ENCODE measurements around the gene SMIM23. TPM values are rescaled to one million over a fixed set of nuclear protein-coding genes. Genes with fewer than 3 reads are reported as not detected.

Gene SMIM23
- total RNA-seq, 2 experiments from 2014 or later, result not detected

DNA sequence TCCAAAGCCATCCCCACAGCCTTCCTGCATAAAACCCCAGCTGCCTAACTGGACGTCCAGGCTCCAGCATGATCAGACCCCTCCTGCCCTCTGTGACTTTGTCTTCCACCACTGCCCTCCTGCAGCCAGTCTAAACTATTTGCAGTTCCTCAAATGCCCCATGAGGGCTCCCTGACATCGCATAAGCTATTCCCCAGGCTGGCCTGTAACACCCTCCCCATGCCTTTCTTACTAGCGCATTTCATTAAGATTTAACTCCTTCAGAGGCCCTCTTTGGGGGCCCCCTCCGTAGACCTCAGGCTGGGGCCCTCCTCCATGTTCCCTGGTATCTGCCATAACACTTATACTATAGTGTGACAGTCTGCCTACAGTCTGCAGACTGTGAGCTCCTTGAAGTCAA is 15.5 kb upstream of the SMIM23 start:
- CTCF ChIA-PET, result no interaction called here
- POLR2A ChIA-PET, result no interaction called here

DNA sequence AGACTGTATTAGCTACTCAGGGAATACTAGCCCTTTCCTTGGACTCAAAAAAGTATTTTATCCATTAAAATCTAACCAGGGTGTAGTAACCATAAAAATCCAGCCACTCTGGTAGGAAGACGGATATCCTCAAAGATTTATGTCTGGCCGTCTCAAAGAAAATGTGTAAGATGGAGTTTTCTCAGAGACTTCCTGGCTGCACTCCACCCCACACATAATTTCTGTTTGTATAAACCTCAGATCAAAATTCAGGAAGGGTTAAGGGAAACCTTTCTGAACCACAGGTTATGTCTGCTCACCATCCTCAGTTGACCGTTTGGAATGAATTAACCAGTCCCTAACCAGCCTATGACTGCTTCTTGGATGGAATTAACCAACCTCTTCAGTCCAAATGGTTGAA is 13.8 kb upstream of the SMIM23 start:
- CTCF ChIA-PET, result no interaction called here

GRCh38 chr5:171773106-171773505 is 12.5 kb upstream of the SMIM23 start:
- POLR2A ChIA-PET, result no interaction called here
- CTCF ChIA-PET, result no interaction called here

More for the DNA sequence above, 13.8 kb upstream of the SMIM23 start:
- POLR2A ChIA-PET, result no interaction called here

DNA sequence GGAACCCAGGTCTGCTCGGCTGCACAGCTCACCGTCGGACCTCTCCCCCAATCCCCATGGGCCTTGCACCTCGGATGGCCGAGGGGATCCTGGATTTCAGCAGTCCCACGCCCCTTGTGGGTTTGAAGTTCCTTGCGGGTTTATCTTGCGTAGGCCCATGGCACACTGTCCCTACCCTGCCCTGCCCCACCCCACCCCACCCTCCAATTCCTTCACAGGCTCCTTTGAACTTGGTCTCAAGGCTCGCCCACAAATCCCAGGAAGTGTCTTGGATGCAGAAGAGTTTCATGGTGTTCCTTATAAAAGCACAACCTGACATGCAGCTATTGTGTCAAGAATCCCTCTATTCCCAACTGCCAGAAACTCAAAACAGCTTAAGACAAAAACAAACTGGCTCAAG is 11.2 kb upstream of the SMIM23 start:
- POLR2A ChIA-PET, result no interaction called here
- CTCF ChIA-PET, result no interaction called here

DNA sequence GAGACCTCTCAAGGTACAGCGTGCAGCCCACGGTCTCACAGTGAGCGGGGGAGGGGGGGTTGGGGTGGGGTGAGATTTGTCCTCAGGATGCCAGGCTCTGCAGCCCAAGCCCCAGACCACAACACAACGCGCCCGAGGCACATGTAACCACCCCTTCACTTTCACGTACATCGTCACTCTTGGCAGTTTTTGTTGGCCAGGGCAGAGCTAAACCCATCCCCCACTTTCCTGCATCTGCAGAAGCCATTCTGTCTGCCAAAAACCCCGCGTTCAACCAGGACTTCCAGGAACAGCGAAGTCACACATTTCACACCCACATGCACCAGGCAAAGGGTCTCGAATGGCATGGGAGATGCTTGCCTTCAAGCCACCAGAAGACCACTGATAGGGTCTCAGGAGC is 9.4 kb upstream of the SMIM23 start:
- POLR2A ChIA-PET, result no interaction called here

GRCh38 chr5:171776770-171777759 is 8.6 kb upstream of the SMIM23 start:
- POLR2A ChIA-PET, result no interaction called here
- CTCF ChIA-PET, result no interaction called here

More for the DNA sequence above, 9.4 kb upstream of the SMIM23 start:
- CTCF ChIA-PET, result no interaction called here

DNA sequence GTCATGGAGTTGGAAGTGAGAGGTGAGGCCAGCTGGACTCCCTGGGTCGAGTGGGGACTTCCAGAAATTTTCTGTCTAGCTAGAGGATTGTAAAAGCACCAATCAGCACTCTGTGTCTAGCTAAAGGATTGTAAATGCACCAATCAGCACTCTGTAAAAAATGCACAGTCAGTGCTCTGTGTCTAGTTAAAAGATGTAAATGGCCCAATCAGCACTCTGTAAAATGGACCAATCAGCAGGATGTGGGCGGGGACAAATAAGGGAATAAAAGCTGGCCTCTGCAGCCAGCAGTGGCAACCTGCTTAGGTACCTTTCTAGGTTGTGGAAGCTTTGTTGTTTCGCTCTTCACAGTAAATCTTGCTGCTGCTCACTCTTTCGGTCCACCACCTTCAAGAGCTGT is 3.9 kb upstream of the SMIM23 start:
- ChIA-PET POLR2A (interaction anchor here (0.7 kb wide), 1 partner anchor 235 kb away, joined by 24 read pairs; no protein-coding TSS in a partner anchor), CTCF (interaction anchor here (0.6 kb wide), 1 partner anchor 14 kb away, joined by 3 read pairs; no protein-coding TSS in a partner anchor)

- ChIA-PET POLR2A (no interaction called here), CTCF (no interaction called here)
Measured at GRCh38 chr5:171782332-171782966, 3.2 kb upstream of the SMIM23 start.

- CTCF ChIA-PET, result no interaction called here
- POLR2A ChIA-PET, result no interaction called here
Measured at GRCh38 chr5:171783051-171783450, 2.6 kb upstream of the SMIM23 start.

DNA sequence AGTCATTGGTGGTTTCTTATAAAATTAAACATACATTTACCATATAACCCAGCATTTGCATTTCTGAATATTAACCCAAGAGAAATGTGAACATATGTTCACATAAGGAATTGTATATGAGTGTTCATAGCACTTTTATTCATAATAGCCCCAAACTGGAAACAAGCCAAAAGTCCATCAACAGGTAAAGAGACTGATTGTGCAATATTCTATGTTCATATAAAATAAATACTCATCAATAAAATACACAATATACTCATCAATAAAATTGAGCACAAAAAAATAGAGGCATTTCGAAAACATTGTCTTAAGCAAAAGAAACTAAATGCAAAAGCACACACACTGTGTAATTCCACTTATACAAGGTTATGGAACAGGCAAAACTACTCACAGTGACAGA is 3.7 kb downstream of the SMIM23 start:
- POLR2A ChIA-PET, result no interaction called here
- CTCF ChIA-PET, result no interaction called here

DNA sequence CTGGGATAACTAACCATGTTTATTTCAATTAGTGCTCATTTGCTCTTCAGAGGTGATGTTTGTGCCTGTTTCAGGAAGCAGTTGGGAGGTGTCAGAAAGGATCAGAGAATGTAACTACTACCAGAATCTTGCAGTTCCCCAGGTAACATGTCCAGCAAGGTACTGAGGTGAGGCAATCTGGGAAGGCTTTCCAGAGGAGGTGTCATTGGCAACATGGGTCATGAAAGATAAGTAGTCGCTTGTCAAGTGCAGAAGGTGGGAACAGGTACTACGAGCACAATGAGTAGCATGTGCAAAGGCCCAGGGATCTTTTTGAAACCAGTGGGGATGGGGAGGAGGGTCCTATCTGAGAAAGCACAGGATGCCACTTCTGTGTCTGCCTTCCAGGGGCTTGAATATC is 4.8 kb downstream of the SMIM23 start:
- ChIA-PET CTCF (no interaction called here), POLR2A (no interaction called here)

DNA sequence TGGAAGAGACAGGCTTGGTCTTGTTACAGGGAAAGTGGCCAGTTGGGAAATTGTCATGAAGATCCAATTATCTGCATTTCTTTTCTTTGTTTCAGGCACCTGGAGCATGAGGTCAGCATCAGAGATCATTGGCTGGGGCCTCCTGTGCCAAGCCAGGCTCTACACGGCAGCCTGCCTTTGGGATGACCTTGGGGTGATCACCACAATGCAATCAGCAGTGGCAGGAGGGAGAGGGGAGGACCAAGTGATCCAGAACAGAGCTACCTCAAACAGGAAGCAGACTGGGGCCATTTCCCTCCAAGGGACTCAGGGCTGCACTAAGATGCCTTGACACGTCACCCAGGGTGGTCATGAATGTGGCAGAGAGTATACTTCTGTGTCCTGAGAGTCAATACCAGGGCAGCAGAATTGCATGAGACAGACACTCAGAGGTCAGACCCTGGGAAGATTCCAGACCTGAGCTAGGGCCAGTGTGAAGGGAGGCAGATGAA is 8.9 kb downstream of the SMIM23 start:
- ChIA-PET CTCF (no interaction called here), POLR2A (no interaction called here)

DNA sequence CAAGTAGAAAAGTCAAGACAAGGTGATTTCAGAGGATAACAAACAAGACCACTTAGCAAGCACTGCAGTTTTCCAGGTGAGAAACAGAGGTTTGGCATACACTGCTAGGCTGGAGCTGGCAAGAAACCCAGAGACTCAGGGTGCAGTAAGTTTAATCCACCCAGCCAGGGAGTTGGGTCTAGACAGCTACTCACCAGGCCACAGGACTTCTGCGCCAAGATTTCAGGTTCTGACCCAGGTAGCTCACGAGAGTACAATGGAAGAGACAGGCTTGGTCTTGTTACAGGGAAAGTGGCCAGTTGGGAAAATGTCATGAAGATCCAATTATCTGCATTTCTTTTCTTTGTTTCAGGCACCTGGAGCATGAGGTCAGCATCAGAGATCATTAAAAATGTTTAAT is 9.8 kb downstream of the SMIM23 start:
- ChIA-PET CTCF (no interaction called here), POLR2A (no interaction called here)

DNA sequence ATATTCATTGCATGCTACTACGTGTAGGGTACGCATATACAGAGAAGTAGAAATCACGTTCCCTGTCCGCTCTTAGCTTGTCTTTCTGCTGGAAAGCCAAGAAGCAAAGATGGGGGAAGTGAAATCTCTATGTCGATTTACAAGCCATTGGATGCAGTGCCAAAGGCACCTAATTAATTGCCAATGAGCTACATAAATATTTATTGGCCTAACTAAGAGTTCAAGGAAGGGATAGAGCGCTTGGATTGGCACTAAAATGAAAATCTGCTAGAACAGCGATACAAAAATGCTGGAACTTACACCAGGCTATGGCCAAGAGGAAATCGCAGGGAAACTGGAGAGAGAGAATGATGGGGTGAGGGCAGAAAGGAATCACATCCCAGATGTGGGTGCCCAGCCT is 10.8 kb downstream of the SMIM23 start:
- ChIA-PET CTCF (no interaction called here), POLR2A (no interaction called here)

DNA sequence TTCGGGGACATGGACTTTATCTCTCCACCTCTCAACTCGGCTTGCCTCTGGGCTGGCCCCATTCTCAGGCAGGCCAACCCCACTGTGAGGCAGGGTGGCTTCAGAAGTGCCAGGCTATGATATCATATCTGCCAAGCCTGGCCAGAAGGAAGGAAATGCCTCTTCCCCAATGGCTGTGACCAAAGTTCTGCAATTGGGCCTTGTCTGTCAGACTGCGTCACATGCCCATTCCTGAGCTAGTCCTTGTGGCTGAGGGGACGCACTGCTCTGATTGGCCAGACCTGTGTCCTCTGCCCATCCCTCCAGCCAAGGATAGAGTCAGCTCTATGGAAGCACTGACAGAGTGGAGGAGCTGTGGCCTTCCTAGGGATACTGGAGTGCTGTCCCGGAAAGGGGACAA is 11.9 kb downstream of the SMIM23 start:
- ChIA-PET CTCF (no interaction called here), POLR2A (no interaction called here)

DNA sequence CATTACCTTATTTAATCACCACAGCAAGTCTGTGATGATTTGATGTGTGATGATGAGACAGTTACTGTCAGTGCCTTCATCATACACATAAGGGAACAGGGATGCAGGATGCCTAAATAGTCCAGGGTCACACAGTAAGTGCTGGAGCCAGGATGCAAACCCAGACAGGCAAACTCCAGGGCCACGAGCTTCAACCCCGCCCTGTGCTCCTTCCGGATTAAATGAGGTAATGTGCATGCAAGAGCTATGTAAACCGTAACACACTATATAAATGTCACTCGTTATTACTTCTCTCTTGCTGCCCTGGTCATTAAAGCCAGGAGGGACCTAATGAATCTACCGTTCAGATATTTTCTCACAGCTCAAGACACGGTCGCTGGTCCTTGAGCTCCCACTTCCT is 12.8 kb downstream of the SMIM23 start:
- ChIA-PET POLR2A (no interaction called here), CTCF (no interaction called here)

DNA sequence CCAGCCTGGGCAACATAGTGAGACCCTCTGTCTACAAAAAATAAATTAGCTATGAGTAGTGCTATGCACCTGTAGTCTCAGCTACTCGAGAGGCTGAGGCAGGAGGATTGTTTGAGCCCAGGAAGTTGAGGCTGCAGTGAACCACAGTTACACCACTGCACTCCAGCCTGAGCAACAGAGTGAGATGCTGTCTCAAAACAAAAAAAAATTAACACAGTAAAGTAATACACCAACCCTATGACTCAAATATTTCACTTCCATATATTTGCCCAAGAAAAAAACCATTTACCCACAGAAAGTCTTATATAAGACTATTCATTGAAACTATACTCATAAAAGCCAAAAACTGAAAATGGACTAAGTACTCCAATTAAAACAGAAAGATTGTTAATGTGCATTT is 16.2 kb downstream of the SMIM23 start:
- ChIA-PET CTCF (interaction anchor here (0.7 kb wide), 1 partner anchor 1233 kb away, joined by 3 read pairs; no protein-coding TSS in a partner anchor), POLR2A (interaction anchor here (0.6 kb wide), 1 partner anchor 139 kb away, joined by 3 read pairs; no protein-coding TSS in a partner anchor)

GRCh38 chr5:171805746-171806145 is 20.1 kb downstream of the SMIM23 start:
- CTCF ChIA-PET, result no interaction called here
- POLR2A ChIA-PET, result no interaction called here

GRCh38 chr5:171806976-171807747 is 21.5 kb downstream of the SMIM23 start:
- ChIA-PET CTCF (no interaction called here), POLR2A (interaction anchor here (0.6 kb wide), 1 partner anchor 968 kb away, joined by 6 read pairs; no protein-coding TSS in a partner anchor)

DNA sequence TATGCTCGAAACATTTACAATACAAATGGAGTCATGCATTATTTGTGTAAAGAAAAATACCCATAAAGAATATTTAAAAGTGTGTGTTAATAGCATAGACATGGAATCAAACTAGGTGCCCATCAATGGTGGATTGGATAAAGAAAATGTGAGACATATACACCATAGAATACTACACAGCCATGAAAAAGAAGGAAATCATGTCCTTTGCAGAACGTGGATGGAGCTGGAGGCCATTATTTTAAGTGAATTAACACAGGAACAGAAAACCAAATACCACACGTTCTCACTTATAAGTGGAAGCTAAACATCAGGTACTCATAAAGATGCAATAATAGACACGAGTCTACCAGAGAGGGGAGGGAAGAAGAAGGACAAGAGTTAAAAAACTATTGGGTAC is 22.8 kb downstream of the SMIM23 start:
- CTCF ChIA-PET, result no interaction called here
- POLR2A ChIA-PET, result no interaction called here

Measured in activated CD8-positive, alpha-beta memory T cell treated with anti-CD3 and anti-CD28 coated beads for 36 hours (primary cell).